ENCODE measurements around the gene RAB7B. TPM values are rescaled to one million over a fixed set of nuclear protein-coding genes. Genes with fewer than 3 reads are reported as not detected.

The RAB7B gene
- polyA plus RNA-seq, 2 of the 4 experiments (the other 2 are of a cell fraction), result 0.08 to 0.30 TPM

DNA sequence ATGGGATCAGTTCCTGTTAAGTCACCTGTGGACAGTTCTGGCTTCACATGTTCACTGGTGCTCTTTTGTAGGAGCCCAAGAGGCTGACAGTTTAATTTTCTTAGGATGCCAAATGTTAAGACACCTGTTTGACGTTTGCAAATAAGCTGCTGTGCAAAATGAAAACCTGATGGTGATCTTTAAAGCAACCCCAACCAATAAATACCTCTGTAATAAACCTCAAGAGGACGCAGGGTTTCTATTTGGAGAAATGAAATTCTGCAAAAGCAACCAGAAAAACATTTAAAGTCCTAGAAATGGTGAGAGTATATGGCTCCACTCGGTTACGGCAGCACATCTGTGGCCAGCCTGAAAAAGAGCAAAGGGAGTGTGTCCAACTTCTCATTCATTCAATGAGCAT lies 44.1 kb upstream of the RAB7B start:
- ChIA-PET CTCF (interaction anchor here (0.9 to 1.0 kb wide), 2 partner anchors 10 to 61 kb away, joined by 3 read pairs; no protein-coding TSS in a partner anchor), POLR2A (no interaction called here)
- Histone ChIP-seq H3K9me3 (no peaks in the 10 kb centered on the region), H3K27ac (no peak overlapping the region), H3K4me2 (no peak overlapping the region), H3K4me1 (peaks cover 13% of the 10 kb centered on the region; the same call in 2 of the 3 replicates), H3K4me3 (no peak overlapping the region)
- TF ChIP-seq NPAS2 (CRISPR knock-in tag; IDR thresholded peaks at IDR 0.05; ENCODE audit: borderline replicate concordance) (no peak), NR3C1 (IDR thresholded peaks at IDR 0.05) (no peak), CHD2 (IDR thresholded peaks at IDR 0.05; ENCODE audit: low read length, partially characterized antibody) (no peak), EHMT2 (IDR thresholded peaks at IDR 0.05; ENCODE audit: low read depth) (no peak), TP53 (CRISPR knock-in tag; IDR thresholded peaks at IDR 0.05) (no peak), CBX8 (IDR thresholded peaks at IDR 0.05) (no peak), ZNF302 (CRISPR knock-in tag; IDR thresholded peaks at IDR 0.05) (no peak), MYC (IDR thresholded peaks at IDR 0.05; ENCODE audit: borderline replicate concordance, low read length) (no peak)
- TF ChIP-seq, protein P1, sequence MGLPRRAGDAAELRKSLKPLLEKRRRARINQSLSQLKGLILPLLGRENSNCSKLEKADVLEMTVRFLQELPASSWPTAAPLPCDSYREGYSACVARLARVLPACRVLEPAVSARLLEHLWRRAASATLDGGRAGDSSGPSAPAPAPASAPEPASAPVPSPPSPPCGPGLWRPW (IDR thresholded peaks at IDR 0.05), result no peak
- TF ChIP-seq, protein P2, sequence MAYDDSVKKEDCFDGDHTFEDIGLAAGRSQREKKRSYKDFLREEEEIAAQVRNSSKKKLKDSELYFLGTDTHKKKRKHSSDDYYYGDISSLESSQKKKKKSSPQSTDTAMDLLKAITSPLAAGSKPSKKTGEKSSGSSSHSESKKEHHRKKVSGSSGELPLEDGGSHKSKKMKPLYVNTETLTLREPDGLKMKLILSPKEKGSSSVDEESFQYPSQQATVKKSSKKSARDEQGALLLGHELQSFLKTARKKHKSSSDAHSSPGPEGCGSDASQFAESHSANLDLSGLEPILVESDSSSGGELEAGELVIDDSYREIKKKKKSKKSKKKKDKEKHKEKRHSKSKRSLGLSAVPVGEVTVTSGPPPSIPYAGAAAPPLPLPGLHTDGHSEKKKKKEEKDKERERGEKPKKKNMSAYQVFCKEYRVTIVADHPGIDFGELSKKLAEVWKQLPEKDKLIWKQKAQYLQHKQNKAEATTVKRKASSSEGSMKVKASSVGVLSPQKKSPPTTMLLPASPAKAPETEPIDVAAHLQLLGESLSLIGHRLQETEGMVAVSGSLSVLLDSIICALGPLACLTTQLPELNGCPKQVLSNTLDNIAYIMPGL (CRISPR knock-in tag; IDR thresholded peaks at IDR 0.05; ENCODE audit: borderline replicate concordance), result no peak
- TF ChIP-seq, protein P3, sequence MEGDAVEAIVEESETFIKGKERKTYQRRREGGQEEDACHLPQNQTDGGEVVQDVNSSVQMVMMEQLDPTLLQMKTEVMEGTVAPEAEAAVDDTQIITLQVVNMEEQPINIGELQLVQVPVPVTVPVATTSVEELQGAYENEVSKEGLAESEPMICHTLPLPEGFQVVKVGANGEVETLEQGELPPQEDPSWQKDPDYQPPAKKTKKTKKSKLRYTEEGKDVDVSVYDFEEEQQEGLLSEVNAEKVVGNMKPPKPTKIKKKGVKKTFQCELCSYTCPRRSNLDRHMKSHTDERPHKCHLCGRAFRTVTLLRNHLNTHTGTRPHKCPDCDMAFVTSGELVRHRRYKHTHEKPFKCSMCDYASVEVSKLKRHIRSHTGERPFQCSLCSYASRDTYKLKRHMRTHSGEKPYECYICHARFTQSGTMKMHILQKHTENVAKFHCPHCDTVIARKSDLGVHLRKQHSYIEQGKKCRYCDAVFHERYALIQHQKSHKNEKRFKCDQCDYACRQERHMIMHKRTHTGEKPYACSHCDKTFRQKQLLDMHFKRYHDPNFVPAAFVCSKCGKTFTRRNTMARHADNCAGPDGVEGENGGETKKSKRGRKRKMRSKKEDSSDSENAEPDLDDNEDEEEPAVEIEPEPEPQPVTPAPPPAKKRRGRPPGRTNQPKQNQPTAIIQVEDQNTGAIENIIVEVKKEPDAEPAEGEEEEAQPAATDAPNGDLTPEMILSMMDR (IDR thresholded peaks at IDR 0.05), result no peak
- TF ChIP-seq, protein P4, sequence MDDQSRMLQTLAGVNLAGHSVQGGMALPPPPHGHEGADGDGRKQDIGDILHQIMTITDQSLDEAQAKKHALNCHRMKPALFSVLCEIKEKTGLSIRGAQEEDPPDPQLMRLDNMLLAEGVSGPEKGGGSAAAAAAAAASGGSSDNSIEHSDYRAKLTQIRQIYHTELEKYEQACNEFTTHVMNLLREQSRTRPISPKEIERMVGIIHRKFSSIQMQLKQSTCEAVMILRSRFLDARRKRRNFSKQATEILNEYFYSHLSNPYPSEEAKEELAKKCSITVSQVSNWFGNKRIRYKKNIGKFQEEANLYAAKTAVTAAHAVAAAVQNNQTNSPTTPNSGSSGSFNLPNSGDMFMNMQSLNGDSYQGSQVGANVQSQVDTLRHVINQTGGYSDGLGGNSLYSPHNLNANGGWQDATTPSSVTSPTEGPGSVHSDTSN (IDR thresholded peaks at IDR 0.05), result no peak
- DNase-seq (ENCODE audit: low read depth in 1 of 2, low spot score in 1 of 2), result no peak
- FAIRE-seq, result no peak
- ATAC-seq, result no peak
- 65% methylated on average over 4 of the region's 4 CpGs for WGBS (ENCODE audit: missing lambda C conversion rate)

DNA sequence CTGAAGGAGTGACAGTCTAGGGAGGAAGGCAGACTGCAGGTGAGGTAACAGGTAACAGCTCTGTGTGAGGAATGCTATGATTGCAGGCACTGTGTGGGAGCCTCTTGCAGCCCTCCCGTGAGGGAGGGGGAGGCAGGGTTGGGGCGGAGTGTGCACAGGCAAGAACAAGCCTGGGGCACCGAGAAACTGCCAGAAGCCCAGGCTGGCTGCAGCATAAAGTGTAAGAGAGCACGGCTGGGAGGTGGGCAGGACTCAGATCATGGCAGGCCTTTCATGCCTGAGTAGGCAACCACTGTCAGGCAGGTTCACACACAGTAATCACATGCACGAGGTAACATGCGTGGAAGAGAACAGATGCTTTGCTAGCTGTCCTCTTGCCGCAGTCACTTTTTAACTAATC lies 38.4 kb upstream of the RAB7B start:
- H3K9me3 ChIP-seq, result no peaks in the 10 kb centered on the region
- H3K4me2 ChIP-seq, result no peak overlapping the region
- TF ChIP-seq MAFK (IDR thresholded peaks at IDR 0.05; ENCODE audit: partially characterized antibody) (no peak), SMC3 (IDR thresholded peaks at IDR 0.05) (no peak), NR3C1 (IDR thresholded peaks at IDR 0.05) (no peak), MYC (IDR thresholded peaks at IDR 0.05; ENCODE audit: borderline replicate concordance, low read length) (no peak), CBX8 (IDR thresholded peaks at IDR 0.05) (no peak)
- TF ChIP-seq, protein P5, sequence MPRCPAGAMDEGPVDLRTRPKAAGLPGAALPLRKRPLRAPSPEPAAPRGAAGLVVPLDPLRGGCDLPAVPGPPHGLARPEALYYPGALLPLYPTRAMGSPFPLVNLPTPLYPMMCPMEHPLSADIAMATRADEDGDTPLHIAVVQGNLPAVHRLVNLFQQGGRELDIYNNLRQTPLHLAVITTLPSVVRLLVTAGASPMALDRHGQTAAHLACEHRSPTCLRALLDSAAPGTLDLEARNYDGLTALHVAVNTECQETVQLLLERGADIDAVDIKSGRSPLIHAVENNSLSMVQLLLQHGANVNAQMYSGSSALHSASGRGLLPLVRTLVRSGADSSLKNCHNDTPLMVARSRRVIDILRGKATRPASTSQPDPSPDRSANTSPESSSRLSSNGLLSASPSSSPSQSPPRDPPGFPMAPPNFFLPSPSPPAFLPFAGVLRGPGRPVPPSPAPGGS (IDR thresholded peaks at IDR 0.05), result no peak
- TF ChIP-seq, protein P2 (CRISPR knock-in tag; IDR thresholded peaks at IDR 0.05; ENCODE audit: borderline replicate concordance), result no peak
- TF ChIP-seq, protein P4 (IDR thresholded peaks at IDR 0.05), result no peak
- H3K4me3 ChIP-seq, result no peak overlapping the region
- POLR2A ChIA-PET, result no interaction called here
- H3K4me1 ChIP-seq, result no peaks in the 10 kb centered on the region
- ATAC-seq (peak; percentile 13 to 26; a peak in 2 of 6 replicates), FAIRE-seq (no peak), DNase-seq (ENCODE audit: low read depth in 1 of 2, low spot score in 1 of 2) (no peak)
- 59% methylated on average over 7 of the region's 7 CpGs for WGBS (ENCODE audit: missing lambda C conversion rate)
- H3K27ac ChIP-seq, result no peak overlapping the region
- CTCF ChIA-PET, result interaction anchor here (1.2 kb wide), 1 partner anchor 11 kb away, joined by 4 read pairs; no protein-coding TSS in a partner anchor
